Stimulated activated naive CD8-positive, alpha-beta T cell treated with anti-CD3 and anti-CD28 coated beads, Interleukin-15, Interleukin-2, amounts not matched to agents 100 U/mL and 50 U/mL, for 24 hours (primary cell): ENCODE results near the gene TRIM43B.
"Not testable (repeated sequence)": the region's sequence is repeated elsewhere in the genome, so short reads cannot be mapped to it uniquely, and the experiment has no call there.

ENCODE experiments used
- ATAC-seq: fragments of 150-1000 bp; cut with Tn5 transposase; one replicate; pipeline ENCODE4 v1.10.0; 2021
- DNase-seq: peaks from one replicate; pipeline ENCODE4 v3.0.0; 2021

TRIM43B gene

GRCh38 chr2:95433973-95434372 lies 50.6 kb downstream of the TRIM43B start:
- DNase-seq, ATAC-seq: not testable (repeated sequence)

GRCh38 chr2:95433373-95433772 lies 51.2 kb downstream of the TRIM43B start:
- DNase-seq, ATAC-seq: not testable (repeated sequence)

DNA sequence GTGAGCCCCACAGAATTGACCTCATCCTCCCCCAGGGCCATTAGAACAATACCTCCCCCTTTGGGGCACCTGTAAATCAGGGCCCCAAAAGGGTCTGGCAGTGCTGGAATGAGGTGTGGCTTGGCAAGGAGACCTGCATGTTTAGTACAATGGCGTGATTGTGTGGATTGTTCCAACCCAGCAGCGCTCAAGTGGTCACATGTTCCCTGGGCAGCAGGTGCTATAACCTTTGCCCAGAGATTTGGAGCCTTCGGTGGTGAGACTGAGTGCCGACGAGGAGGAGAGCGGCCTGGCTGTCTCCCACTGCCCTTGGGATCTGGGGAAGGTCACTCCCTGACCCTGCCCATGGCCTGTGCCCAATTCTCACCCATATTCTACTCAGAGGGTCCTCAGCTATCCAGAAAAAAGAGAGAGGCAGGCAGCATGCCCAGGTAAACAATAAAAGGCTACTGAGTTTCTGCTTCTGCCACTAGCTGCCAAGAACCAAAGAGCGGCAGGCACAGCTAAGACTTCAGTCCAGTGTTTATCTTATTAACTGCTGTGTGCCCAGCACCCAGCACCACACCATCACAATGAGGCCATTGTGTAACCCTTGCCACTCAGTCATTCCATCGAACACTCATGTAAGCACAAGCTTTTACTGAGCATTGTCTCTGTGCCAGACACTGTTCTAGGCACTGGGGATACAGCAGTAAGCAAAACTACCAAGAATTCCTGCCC lies 54.6 kb downstream of the TRIM43B start:
- DNase-seq, ATAC-seq: not testable (repeated sequence)

- DNase-seq, ATAC-seq: not testable (repeated sequence)
Measured at GRCh38 chr2:95427196-95427867, 57.2 kb downstream of the TRIM43B start.
